BJ (cell line): Measurements from ENCODE around the gene SPECC1L. TPM values are rescaled to one million over a fixed set of nuclear protein-coding genes. Genes with fewer than 3 reads are reported as not detected.

Experiments
- CTCF ChIA-PET: fragments of 350-600 bp; formaldehyde crosslinking; extraction: SDS; loops from one replicate; lab custom pipeline; 2021; ENCODE audit warnings: antibody characterized with exemption, inconsistent platforms; lab: Yijun Ruan, JAX
- POLR2A ChIA-PET: fragments of 300-600 bp; sonication (Branson Sonifier 250); formaldehyde crosslinking; extraction: SDS; loops from one replicate; lab custom pipeline; 2021; ENCODE audit warnings: antibody characterized with exemption; lab: Charles Lee
- DNase-seq: peaks from one replicate; pipeline ENCODE4 v3.0.0-alpha.2; 2011; ENCODE audit warnings: low read depth
- H3K27me3 ChIP-seq: 2 replicates; pipeline ENCODE4 v1.6.0; 2011; ENCODE audit warnings: low read length; ENCODE audit not compliant: control insufficient read depth, insufficient read depth
- H3K36me3 ChIP-seq: 2 replicates; pipeline ENCODE4 v1.5.1; 2011; ENCODE audit warnings: low read length; ENCODE audit not compliant: control insufficient read depth, insufficient read depth
- H3K4me3 ChIP-seq: 2 replicates; pipeline ENCODE4 v1.5.1; 2011; ENCODE audit warnings: low read depth, mild to moderate bottlenecking, control low read depth, low read length
- CTCF ChIP-seq: IDR thresholded peaks from 2 replicates; pipeline ENCODE4 v1.5.1; 2011; ENCODE audit warnings: low read depth, mild to moderate bottlenecking, control low read depth, inconsistent platforms, low read length, moderate library complexity; ENCODE audit not compliant: insufficient read depth
- polyA plus RNA-seq: library from polyadenylated mRNA; depleted of rRNA; stranded (reverse); fragments of >200 nt; gene quantifications from 2 replicates; pipeline ENCODE4 v1.2.3, GENCODE V29; 2011; rRNA removed

SPECC1L gene
- polyA plus RNA-seq, 1 experiment, result 35.1 TPM

- no peak for TF ChIP-seq CTCF
- Histone ChIP-seq H3K4me3 (no peak overlapping the region), H3K36me3 (no peaks in the 10 kb centered on the region), H3K27me3 (no peaks in the 10 kb centered on the region)
- CTCF ChIA-PET, result interaction anchor here (0.9 to 1.6 kb wide), 3 partner anchors 16 to 35 kb away, joined by 3 read pairs; no protein-coding TSS in a partner anchor
- POLR2A ChIA-PET, result no interaction called here
- no peak for DNase-seq
Observed at GRCh38 chr22:24467340-24467739, 196.7 kb downstream of the SPECC1L start.

Other genes with a start within 250 kb of the SPECC1L start
- 2.6 and 5.2 TPM in 2 replicates for gene SUSD2, start 89.3 kb upstream of the SPECC1L start, polyA plus RNA-seq
- gene GGT5, start 25.7 kb upstream of the SPECC1L start, polyA plus RNA-seq, result 13.3 and 29.1 TPM in 2 replicates
- 0.97 and 2.8 TPM in 2 replicates for gene ADORA2A, start 156.8 kb downstream of the SPECC1L start, polyA plus RNA-seq
- 0.09 and 0.10 TPM in 2 replicates for gene UPB1, start 224.5 kb downstream of the SPECC1L start, polyA plus RNA-seq